H1 (cell line): ENCODE results near the gene C2orf66. TPM values are rescaled to one million over a fixed set of nuclear protein-coding genes. Genes with fewer than 3 reads are reported as not detected.

ENCODE experiments used
- TEAD4 ChIP-seq: IDR thresholded peaks from 2 replicates; pipeline ENCODE4 v1.6.1; 2012; ENCODE audit warnings: low read depth, low read length, inconsistent platforms, mixed read lengths
- polyA plus RNA-seq, 7 experiments: library from polyadenylated mRNA; depleted of rRNA in 3 of 7; stranded (reverse) in 5 of 7; unstranded in 2 of 7; fragments of >200 nt in 5 of 7; fragments of 200-250 nt in 2 of 7; gene quantifications; 1 replicate in 5 of 7; 2 replicates in 1 of 7; 4 replicates in 1 of 7; pipeline versions ENCODE4 v1.2.1 to v1.2.3, GENCODE V29; 2011 to 2013; ENCODE audit warnings: missing spikeins in 2 of 7, mixed read lengths in 2 of 7
- total RNA-seq: library from RNA; stranded (reverse); fragmentation: NEBNext Ultra II Directional; extraction: Animal tissue kit (Norgen Biotek cat#: 25700); gene quantifications from 2 replicates; pipeline ENCODE4 v1.2.1, GENCODE V29; 2021
- TF ChIP-seq, protein P1 (sequence below): fragments of 300-600 bp; sonication (generic); IDR thresholded peaks from 2 replicates; pipeline ENCODE4 v1.7.1; 2012; ENCODE audit warnings: low read length, moderate library complexity, mild to moderate bottlenecking, inconsistent platforms; ENCODE audit not compliant: insufficient replicate concordance

C2orf66 gene
- total and polyA plus RNA-seq, 2 of the 8 experiments (the other 6 are each of a cell fraction or from before 2014, with no cell fraction given): not detected

DNA sequence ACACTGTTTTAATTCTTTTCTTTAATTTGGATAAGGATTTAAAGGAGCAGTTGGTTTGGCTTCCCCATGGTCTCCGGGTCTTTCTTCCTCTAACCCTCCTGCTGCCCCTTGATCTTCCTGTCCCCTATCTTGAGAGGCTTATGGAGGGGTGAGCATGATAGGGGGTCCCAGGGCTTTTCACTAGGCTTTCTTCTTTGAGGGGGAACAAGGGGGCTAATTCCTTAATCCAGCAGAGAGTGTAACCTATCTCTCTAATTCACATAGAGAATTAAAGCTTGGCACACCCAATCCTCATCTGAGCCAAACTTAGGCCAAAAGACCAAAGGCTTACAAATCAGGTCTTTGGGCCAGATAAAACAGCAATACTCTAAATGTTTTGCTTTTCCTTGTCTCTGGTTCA, 21.5 kb upstream of the C2orf66 start (continued):
- TF ChIP-seq, protein P1, sequence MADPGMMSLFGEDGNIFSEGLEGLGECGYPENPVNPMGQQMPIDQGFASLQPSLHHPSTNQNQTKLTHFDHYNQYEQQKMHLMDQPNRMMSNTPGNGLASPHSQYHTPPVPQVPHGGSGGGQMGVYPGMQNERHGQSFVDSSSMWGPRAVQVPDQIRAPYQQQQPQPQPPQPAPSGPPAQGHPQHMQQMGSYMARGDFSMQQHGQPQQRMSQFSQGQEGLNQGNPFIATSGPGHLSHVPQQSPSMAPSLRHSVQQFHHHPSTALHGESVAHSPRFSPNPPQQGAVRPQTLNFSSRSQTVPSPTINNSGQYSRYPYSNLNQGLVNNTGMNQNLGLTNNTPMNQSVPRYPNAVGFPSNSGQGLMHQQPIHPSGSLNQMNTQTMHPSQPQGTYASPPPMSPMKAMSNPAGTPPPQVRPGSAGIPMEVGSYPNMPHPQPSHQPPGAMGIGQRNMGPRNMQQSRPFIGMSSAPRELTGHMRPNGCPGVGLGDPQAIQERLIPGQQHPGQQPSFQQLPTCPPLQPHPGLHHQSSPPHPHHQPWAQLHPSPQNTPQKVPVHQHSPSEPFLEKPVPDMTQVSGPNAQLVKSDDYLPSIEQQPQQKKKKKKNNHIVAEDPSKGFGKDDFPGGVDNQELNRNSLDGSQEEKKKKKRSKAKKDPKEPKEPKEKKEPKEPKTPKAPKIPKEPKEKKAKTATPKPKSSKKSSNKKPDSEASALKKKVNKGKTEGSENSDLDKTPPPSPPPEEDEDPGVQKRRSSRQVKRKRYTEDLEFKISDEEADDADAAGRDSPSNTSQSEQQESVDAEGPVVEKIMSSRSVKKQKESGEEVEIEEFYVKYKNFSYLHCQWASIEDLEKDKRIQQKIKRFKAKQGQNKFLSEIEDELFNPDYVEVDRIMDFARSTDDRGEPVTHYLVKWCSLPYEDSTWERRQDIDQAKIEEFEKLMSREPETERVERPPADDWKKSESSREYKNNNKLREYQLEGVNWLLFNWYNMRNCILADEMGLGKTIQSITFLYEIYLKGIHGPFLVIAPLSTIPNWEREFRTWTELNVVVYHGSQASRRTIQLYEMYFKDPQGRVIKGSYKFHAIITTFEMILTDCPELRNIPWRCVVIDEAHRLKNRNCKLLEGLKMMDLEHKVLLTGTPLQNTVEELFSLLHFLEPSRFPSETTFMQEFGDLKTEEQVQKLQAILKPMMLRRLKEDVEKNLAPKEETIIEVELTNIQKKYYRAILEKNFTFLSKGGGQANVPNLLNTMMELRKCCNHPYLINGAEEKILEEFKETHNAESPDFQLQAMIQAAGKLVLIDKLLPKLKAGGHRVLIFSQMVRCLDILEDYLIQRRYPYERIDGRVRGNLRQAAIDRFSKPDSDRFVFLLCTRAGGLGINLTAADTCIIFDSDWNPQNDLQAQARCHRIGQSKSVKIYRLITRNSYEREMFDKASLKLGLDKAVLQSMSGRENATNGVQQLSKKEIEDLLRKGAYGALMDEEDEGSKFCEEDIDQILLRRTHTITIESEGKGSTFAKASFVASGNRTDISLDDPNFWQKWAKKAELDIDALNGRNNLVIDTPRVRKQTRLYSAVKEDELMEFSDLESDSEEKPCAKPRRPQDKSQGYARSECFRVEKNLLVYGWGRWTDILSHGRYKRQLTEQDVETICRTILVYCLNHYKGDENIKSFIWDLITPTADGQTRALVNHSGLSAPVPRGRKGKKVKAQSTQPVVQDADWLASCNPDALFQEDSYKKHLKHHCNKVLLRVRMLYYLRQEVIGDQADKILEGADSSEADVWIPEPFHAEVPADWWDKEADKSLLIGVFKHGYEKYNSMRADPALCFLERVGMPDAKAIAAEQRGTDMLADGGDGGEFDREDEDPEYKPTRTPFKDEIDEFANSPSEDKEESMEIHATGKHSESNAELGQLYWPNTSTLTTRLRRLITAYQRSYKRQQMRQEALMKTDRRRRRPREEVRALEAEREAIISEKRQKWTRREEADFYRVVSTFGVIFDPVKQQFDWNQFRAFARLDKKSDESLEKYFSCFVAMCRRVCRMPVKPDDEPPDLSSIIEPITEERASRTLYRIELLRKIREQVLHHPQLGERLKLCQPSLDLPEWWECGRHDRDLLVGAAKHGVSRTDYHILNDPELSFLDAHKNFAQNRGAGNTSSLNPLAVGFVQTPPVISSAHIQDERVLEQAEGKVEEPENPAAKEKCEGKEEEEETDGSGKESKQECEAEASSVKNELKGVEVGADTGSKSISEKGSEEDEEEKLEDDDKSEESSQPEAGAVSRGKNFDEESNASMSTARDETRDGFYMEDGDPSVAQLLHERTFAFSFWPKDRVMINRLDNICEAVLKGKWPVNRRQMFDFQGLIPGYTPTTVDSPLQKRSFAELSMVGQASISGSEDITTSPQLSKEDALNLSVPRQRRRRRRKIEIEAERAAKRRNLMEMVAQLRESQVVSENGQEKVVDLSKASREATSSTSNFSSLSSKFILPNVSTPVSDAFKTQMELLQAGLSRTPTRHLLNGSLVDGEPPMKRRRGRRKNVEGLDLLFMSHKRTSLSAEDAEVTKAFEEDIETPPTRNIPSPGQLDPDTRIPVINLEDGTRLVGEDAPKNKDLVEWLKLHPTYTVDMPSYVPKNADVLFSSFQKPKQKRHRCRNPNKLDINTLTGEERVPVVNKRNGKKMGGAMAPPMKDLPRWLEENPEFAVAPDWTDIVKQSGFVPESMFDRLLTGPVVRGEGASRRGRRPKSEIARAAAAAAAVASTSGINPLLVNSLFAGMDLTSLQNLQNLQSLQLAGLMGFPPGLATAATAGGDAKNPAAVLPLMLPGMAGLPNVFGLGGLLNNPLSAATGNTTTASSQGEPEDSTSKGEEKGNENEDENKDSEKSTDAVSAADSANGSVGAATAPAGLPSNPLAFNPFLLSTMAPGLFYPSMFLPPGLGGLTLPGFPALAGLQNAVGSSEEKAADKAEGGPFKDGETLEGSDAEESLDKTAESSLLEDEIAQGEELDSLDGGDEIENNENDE: no peak
- no peak for TF ChIP-seq TEAD4
- TF ChIP-seq, all 59 proteins: peak for 0
